WTC11 (cell line): ENCODE measurements around the gene FBXW2. TPM values are rescaled to one million over a fixed set of nuclear protein-coding genes. Genes with fewer than 3 reads are reported as not detected.

Experiments used
- ATAC-seq: fragments of 200-7000 bp; cut with Tn5 transposase; 2 replicates; pipeline ENCODE4 v1.10.0; 2021; ENCODE audit warnings: mild to moderate bottlenecking, moderate library complexity
- CTCF ChIA-PET: fragments of 300-600 bp; sonication (Branson Sonifier 250); formaldehyde crosslinking; loops from one replicate; lab custom pipeline; 2021; ENCODE audit warnings: antibody characterized with exemption; lab: Charles Lee
- POLR2A ChIA-PET: fragments of 350-600 bp; sonication (Branson Sonifier 250); formaldehyde crosslinking; loops from one replicate; lab custom pipeline; 2021; ENCODE audit warnings: antibody characterized with exemption; lab: Charles Lee
- DNase-seq: peaks from one replicate; pipeline ENCODE4 v3.0.0; 2021; ENCODE audit warnings: low spot score
- H3K27ac Mint-ChIP-seq: 2 replicates; pipeline ENCODE4 v1.8.0; 2021; ENCODE audit warnings: mixed read lengths
- H3K27me3 Mint-ChIP-seq: 2 replicates; pipeline ENCODE4 v1.8.0; 2021; ENCODE audit warnings: low read depth, mild to moderate bottlenecking, moderate library complexity, mixed read lengths
- H3K36me3 Mint-ChIP-seq: 2 replicates; pipeline ENCODE4 v1.8.0; 2021; ENCODE audit warnings: mixed read lengths
- H3K4me1 Mint-ChIP-seq: 2 replicates; pipeline ENCODE4 v1.8.0; 2022; ENCODE audit warnings: mixed read lengths
- H3K4me3 Mint-ChIP-seq: 2 replicates; pipeline ENCODE4 v1.8.0; 2021; ENCODE audit warnings: mild to moderate bottlenecking, moderate library complexity, mixed read lengths
- H3K9me3 Mint-ChIP-seq: 2 replicates; pipeline ENCODE4 v1.8.0; 2021; ENCODE audit warnings: mixed read lengths
- ATF1 ChIP-seq: sonication (generic); formaldehyde crosslinking; IDR thresholded peaks from 2 replicates; pipeline ENCODE4 v1.8.1; 2023; ENCODE audit warnings: mild to moderate bottlenecking, moderate library complexity, missing genetic modification reagents
- ESRRA ChIP-seq: sonication (generic); formaldehyde crosslinking; IDR thresholded peaks from 2 replicates; pipeline ENCODE4 v1.8.1; 2022; ENCODE audit warnings: mild to moderate bottlenecking, missing genetic modification reagents, borderline replicate concordance
- ETV6 ChIP-seq: sonication (generic); formaldehyde crosslinking; IDR thresholded peaks from 2 replicates; pipeline ENCODE4 v1.8.1; 2022; ENCODE audit warnings: mild to moderate bottlenecking, missing genetic modification reagents
- FOXJ3 ChIP-seq: sonication (generic); formaldehyde crosslinking; IDR thresholded peaks from 2 replicates; pipeline ENCODE4 v1.9.0; 2021; ENCODE audit warnings: missing genetic modification reagents, mild to moderate bottlenecking, borderline replicate concordance
- FOXK1 ChIP-seq: sonication (generic); formaldehyde crosslinking; IDR thresholded peaks from 2 replicates; pipeline ENCODE4 v1.8.0; 2022; ENCODE audit warnings: mild to moderate bottlenecking, moderate library complexity, missing genetic modification reagents
- IRF2 ChIP-seq: sonication (generic); formaldehyde crosslinking; IDR thresholded peaks from 2 replicates; pipeline ENCODE4 v1.8.0; 2022; ENCODE audit warnings: low read depth, missing genetic modification reagents, borderline replicate concordance
- KAT7 ChIP-seq: sonication (generic); formaldehyde crosslinking; IDR thresholded peaks from 2 replicates; pipeline ENCODE4 v1.8.1; 2023; ENCODE audit warnings: missing genetic modification reagents, mild to moderate bottlenecking, borderline replicate concordance
- NFE2L1 ChIP-seq: sonication (generic); formaldehyde crosslinking; IDR thresholded peaks from 2 replicates; pipeline ENCODE4 v1.8.1; 2023; ENCODE audit warnings: missing genetic modification reagents
- NFYB ChIP-seq: sonication (generic); formaldehyde crosslinking; conservative IDR thresholded peaks from 2 replicates; pipeline ENCODE4 v1.8.0; 2022; ENCODE audit warnings: low read depth, missing genetic modification reagents
- NR3C1 ChIP-seq: sonication (generic); formaldehyde crosslinking; conservative IDR thresholded peaks from 2 replicates; pipeline ENCODE4 v1.8.1; 2023; ENCODE audit warnings: low read depth, mild to moderate bottlenecking, missing genetic modification reagents
- SMAD4 ChIP-seq: sonication (generic); formaldehyde crosslinking; IDR thresholded peaks from 2 replicates; pipeline ENCODE4 v1.8.0; 2022; ENCODE audit warnings: mild to moderate bottlenecking, missing genetic modification reagents
- TEAD1 ChIP-seq: sonication (generic); formaldehyde crosslinking; IDR thresholded peaks from 2 replicates; pipeline ENCODE4 v1.8.0; 2022; ENCODE audit warnings: mild to moderate bottlenecking, missing genetic modification reagents
- ZNF232 ChIP-seq: sonication (generic); formaldehyde crosslinking; IDR thresholded peaks from 2 replicates; pipeline ENCODE4 v1.8.0; 2022; ENCODE audit warnings: mild to moderate bottlenecking, missing genetic modification reagents
- ZNF263 ChIP-seq: sonication (generic); formaldehyde crosslinking; IDR thresholded peaks from 2 replicates; pipeline ENCODE4 v1.8.1; 2022; ENCODE audit warnings: low read depth, mild to moderate bottlenecking, moderate library complexity, missing genetic modification reagents
- ZNF317 ChIP-seq: sonication (generic); formaldehyde crosslinking; IDR thresholded peaks from 2 replicates; pipeline ENCODE4 v1.8.1; 2023; ENCODE audit warnings: low read depth, mild to moderate bottlenecking, moderate library complexity, missing genetic modification reagents, borderline replicate concordance
- ZNF512 ChIP-seq: sonication (generic); formaldehyde crosslinking; IDR thresholded peaks from 2 replicates; pipeline ENCODE4 v1.8.1; 2022; ENCODE audit warnings: missing genetic modification reagents, borderline replicate concordance
- ZNF671 ChIP-seq: fragments of 250-450 bp; sonication (Bioruptor Pico); IDR thresholded peaks from 2 replicates; pipeline ENCODE4 v1.8.0; 2021; ENCODE audit warnings: mild to moderate bottlenecking
- total RNA-seq: library from RNA; stranded (reverse); gene quantifications from 3 replicates; pipeline ENCODE4 v1.2.3, GENCODE V29; 2021
- TF ChIP-seq, protein P1 (sequence below): sonication (generic); formaldehyde crosslinking; IDR thresholded peaks from 2 replicates; pipeline ENCODE4 v1.8.0; 2022; ENCODE audit warnings: mild to moderate bottlenecking, missing genetic modification reagents
- TF ChIP-seq, protein P2 (sequence below): fragments of 250-450 bp; sonication (Bioruptor Pico); IDR thresholded peaks from 2 replicates; pipeline ENCODE4 v1.9.0; 2021; ENCODE audit warnings: mild to moderate bottlenecking
- TF ChIP-seq, protein P3 (sequence below): sonication (generic); formaldehyde crosslinking; IDR thresholded peaks from 2 replicates; pipeline ENCODE4 v1.8.1; 2023; ENCODE audit warnings: mild to moderate bottlenecking, missing genetic modification reagents, moderate library complexity
- TF ChIP-seq, protein P4 (sequence below): sonication (generic); formaldehyde crosslinking; IDR thresholded peaks from 2 replicates; pipeline ENCODE4 v1.8.0; 2023; ENCODE audit warnings: mild to moderate bottlenecking, missing genetic modification reagents
- TF ChIP-seq, protein P5 (sequence below): sonication (generic); formaldehyde crosslinking; IDR thresholded peaks from 2 replicates; pipeline ENCODE4 v1.8.1; 2023; ENCODE audit warnings: mild to moderate bottlenecking, missing genetic modification reagents, borderline replicate concordance

Gene FBXW2
- total RNA-seq, 1 experiment from 2014 or later = 59.8 TPM

DNA sequence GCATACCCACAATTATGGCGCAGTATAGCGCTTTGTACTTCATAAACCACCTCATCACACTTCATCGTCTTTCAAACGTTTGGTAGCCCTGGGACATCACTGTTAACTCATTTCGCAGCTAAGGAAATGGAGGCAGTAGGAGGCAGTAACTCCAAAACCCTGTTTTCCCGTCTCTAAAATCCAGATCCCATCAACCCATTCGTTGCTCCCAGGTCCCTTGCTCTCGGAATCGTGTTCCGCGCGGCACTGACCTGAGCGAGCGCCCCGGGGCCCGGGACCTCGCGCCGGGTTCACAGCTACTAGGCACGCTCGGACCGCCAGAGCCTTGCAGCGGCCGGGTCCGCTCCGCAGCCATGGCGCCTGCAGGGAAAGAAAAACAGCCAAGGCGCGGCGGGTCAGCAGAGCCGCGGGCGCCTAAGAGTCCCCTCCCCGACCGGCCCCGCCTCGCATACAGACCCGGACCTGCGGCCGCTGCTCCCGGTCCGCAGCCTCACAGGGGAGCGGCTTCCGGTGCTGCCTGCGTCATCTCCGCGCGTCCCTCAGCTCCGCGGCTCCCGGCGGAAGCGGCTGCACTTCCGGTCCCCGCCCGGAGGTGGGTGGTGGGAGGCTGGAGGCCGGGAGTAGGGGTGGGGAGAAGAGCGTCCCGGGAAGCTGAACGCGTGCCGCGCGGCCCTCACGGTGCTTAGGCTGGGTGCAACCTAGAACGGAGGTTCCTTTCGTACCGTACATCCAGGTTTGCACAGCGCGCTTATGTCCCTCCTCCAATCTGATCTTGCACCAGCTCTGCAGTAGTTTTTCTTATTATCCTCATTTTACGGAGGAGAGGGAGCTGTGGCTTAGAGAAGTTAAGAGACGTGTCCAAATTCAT, at the start of gene FBXW2 (continued):
- TF ChIP-seq ZNF317 = no peak
- TF ChIP-seq FOXJ3 (CRISPR knock-in tag) = no peak
- TF ChIP-seq, protein P1, sequence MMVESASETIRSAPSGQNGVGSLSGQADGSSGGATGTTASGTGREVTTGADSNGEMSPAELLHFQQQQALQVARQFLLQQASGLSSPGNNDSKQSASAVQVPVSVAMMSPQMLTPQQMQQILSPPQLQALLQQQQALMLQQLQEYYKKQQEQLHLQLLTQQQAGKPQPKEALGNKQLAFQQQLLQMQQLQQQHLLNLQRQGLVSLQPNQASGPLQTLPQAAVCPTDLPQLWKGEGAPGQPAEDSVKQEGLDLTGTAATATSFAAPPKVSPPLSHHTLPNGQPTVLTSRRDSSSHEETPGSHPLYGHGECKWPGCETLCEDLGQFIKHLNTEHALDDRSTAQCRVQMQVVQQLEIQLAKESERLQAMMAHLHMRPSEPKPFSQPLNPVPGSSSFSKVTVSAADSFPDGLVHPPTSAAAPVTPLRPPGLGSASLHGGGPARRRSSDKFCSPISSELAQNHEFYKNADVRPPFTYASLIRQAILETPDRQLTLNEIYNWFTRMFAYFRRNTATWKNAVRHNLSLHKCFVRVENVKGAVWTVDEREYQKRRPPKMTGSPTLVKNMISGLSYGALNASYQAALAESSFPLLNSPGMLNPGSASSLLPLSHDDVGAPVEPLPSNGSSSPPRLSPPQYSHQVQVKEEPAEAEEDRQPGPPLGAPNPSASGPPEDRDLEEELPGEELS (CRISPR knock-in tag) = peak; percentile 74
- no peak for TF ChIP-seq ZNF263 (CRISPR knock-in tag)
- TF ChIP-seq ZNF232 (CRISPR knock-in tag) = no peak
- no peak for TF ChIP-seq ZNF512
- peak; percentile 87 for TF ChIP-seq FOXK1 (CRISPR knock-in tag)
- no peak for TF ChIP-seq ESRRA (CRISPR knock-in tag)
- TF ChIP-seq, protein P2, sequence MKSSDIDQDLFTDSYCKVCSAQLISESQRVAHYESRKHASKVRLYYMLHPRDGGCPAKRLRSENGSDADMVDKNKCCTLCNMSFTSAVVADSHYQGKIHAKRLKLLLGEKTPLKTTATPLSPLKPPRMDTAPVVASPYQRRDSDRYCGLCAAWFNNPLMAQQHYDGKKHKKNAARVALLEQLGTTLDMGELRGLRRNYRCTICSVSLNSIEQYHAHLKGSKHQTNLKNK (CRISPR knock-in tag) = no peak
- peak; percentile 92; the same call in 1 of the 2 replicates for TF ChIP-seq KAT7
- TF ChIP-seq, protein P3, sequence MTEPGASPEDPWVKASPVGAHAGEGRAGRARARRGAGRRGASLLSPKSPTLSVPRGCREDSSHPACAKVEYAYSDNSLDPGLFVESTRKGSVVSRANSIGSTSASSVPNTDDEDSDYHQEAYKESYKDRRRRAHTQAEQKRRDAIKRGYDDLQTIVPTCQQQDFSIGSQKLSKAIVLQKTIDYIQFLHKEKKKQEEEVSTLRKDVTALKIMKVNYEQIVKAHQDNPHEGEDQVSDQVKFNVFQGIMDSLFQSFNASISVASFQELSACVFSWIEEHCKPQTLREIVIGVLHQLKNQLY (CRISPR knock-in tag) = no peak
- TF ChIP-seq TEAD1 = no peak
- TF ChIP-seq, protein P4, sequence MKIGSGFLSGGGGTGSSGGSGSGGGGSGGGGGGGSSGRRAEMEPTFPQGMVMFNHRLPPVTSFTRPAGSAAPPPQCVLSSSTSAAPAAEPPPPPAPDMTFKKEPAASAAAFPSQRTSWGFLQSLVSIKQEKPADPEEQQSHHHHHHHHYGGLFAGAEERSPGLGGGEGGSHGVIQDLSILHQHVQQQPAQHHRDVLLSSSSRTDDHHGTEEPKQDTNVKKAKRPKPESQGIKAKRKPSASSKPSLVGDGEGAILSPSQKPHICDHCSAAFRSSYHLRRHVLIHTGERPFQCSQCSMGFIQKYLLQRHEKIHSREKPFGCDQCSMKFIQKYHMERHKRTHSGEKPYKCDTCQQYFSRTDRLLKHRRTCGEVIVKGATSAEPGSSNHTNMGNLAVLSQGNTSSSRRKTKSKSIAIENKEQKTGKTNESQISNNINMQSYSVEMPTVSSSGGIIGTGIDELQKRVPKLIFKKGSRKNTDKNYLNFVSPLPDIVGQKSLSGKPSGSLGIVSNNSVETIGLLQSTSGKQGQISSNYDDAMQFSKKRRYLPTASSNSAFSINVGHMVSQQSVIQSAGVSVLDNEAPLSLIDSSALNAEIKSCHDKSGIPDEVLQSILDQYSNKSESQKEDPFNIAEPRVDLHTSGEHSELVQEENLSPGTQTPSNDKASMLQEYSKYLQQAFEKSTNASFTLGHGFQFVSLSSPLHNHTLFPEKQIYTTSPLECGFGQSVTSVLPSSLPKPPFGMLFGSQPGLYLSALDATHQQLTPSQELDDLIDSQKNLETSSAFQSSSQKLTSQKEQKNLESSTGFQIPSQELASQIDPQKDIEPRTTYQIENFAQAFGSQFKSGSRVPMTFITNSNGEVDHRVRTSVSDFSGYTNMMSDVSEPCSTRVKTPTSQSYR (CRISPR knock-in tag) = no peak
- TF ChIP-seq NR3C1 = no peak

GRCh38 chr9:120841930-120842684, 48.9 kb upstream of the FBXW2 start:
- H3K4me3 Mint-ChIP-seq = peak overlapping the region; percentile 96
- H3K9me3 Mint-ChIP-seq = no peaks in the 10 kb centered on the region
- ATAC-seq = no peak
- no peak for DNase-seq
- peaks cover 31% of the 10 kb centered on the region for H3K36me3 Mint-ChIP-seq
- ChIA-PET POLR2A (interaction anchor here (1.0 kb wide), 2 partner anchors 11 to 49 kb away, joined by 3 read pairs; partner anchors contain the start of gene FBXW2), CTCF (interaction anchor here (0.6 kb wide), 1 partner anchor 41 kb away, joined by 3 read pairs; no protein-coding TSS in a partner anchor)
- H3K27me3 Mint-ChIP-seq = no peaks in the 10 kb centered on the region
- H3K4me1 Mint-ChIP-seq = peaks cover 36% of the 10 kb centered on the region
- peak overlapping the region; percentile 93 for H3K27ac Mint-ChIP-seq
- TF ChIP-seq IRF2 (CRISPR knock-in tag) (no peak), NFYB (CRISPR knock-in tag) (no peak), ATF1 (CRISPR knock-in tag) (no peak), SMAD4 (CRISPR knock-in tag) (no peak), ETV6 (CRISPR knock-in tag) (no peak), NFE2L1 (CRISPR knock-in tag) (no peak), ZNF512 (no peak), ZNF671 (CRISPR knock-in tag) (no peak)
- TF ChIP-seq, protein P5, sequence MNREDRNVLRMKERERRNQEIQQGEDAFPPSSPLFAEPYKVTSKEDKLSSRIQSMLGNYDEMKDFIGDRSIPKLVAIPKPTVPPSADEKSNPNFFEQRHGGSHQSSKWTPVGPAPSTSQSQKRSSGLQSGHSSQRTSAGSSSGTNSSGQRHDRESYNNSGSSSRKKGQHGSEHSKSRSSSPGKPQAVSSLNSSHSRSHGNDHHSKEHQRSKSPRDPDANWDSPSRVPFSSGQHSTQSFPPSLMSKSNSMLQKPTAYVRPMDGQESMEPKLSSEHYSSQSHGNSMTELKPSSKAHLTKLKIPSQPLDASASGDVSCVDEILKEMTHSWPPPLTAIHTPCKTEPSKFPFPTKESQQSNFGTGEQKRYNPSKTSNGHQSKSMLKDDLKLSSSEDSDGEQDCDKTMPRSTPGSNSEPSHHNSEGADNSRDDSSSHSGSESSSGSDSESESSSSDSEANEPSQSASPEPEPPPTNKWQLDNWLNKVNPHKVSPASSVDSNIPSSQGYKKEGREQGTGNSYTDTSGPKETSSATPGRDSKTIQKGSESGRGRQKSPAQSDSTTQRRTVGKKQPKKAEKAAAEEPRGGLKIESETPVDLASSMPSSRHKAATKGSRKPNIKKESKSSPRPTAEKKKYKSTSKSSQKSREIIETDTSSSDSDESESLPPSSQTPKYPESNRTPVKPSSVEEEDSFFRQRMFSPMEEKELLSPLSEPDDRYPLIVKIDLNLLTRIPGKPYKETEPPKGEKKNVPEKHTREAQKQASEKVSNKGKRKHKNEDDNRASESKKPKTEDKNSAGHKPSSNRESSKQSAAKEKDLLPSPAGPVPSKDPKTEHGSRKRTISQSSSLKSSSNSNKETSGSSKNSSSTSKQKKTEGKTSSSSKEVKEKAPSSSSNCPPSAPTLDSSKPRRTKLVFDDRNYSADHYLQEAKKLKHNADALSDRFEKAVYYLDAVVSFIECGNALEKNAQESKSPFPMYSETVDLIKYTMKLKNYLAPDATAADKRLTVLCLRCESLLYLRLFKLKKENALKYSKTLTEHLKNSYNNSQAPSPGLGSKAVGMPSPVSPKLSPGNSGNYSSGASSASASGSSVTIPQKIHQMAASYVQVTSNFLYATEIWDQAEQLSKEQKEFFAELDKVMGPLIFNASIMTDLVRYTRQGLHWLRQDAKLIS (CRISPR knock-in tag) = no peak
